Activated CD4-positive, alpha-beta T cell treated with anti-CD3 and anti-CD28 coated beads for 48 hours (primary cell): ENCODE results near the gene F3.

ENCODE experiments used
- DNase-seq: peaks from one replicate; pipeline ENCODE4 v3.0.0-alpha.2; 2020

Gene F3

DNA sequence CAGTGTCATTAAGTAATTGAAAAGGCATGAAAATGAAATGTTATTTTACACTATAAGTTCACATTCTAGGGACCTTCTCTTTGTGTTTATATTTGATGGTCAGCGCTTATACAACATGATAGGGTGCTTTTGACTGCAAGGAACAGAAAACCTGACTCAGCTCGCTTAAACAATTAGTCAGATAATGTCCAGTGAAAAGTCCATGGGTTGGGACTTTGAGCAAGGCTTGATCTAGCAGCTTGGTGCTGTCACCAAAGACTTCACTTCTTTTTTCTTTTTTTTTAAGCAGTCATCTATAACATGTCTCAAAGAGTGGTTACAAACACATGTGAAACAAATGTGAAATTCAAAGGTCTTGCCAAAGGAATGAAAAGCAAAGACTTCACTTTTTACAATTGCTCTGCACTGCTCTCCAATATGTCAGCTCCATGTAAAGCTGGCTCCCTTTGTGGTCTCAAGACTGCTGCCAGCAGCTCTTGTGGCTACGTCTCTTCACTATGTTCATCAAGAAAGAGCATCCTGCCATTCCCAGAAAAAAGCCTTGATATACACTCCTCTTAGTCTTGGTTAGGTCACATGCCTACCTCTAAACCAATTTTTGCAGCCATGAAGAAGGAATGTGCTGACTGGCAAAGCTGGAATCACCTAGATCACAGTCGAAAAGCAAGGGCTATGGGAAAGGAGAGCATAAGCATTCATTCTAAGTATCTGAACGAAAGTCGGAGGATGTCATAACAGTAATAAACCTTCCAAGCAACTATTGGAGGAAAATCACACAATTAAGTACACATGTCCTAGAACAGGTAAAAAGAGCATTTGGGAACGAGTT, 15.2 kb downstream of the F3 start:
- DNase-seq, result no peak

DNA sequence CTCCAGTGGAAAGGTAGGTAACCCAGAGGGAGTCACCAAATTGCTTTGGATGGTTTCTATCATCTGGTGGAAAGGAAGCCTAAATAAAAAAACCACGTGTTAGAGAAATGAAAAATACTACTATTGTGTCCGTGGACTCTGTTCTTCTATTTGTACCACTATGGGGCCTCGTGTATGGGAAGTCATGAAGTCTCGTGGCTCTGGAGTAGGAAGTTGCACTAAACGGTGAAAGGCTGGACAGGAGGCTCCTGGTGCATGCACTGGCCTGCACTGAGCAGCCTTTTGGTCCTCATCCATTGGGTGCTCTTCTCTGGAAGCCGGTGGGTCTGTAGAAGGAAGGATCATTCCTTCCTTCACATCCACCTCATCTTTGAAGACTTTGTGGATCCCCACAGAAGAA, 17.0 kb downstream of the F3 start:
- no peak for DNase-seq

DNA sequence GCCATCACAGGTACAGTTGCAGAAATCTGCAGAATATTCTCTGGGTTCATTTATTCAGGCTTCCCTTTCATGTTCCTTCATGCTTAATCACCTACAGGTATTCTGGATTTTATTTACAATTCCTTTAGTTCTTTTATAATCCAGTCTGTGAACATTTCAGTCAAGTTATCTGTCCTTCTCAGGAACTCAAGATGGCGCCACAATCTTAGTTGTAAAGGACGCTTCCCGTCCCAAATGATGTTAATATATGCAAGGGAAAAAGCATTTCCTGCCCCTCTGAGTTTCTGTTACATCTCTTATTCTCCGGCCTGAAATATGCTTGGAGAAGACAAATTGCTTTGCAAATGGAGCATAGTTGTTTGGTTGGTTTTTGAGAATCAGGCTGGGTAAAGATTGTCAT, 19.3 kb downstream of the F3 start:
- DNase-seq, result no peak

DNA sequence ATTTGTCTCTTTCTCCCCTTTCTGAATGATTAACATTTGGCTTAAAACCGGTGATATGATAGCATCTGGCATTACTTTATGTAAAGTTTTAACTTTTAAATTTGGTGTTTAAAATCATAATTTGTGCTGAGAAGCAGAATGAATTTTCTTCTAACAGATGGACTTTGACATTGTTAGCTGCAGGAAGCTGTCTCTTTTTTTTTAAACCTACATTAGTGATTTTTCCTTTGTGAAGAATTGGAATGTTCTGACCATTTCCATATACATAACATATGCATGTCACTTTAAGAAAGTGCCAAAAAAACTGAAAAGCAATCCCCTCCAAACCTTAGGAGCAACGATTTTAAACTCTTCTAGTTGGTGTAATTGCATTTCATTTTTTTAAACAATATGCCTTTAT, 22.2 kb downstream of the F3 start:
- no peak for DNase-seq

DNA sequence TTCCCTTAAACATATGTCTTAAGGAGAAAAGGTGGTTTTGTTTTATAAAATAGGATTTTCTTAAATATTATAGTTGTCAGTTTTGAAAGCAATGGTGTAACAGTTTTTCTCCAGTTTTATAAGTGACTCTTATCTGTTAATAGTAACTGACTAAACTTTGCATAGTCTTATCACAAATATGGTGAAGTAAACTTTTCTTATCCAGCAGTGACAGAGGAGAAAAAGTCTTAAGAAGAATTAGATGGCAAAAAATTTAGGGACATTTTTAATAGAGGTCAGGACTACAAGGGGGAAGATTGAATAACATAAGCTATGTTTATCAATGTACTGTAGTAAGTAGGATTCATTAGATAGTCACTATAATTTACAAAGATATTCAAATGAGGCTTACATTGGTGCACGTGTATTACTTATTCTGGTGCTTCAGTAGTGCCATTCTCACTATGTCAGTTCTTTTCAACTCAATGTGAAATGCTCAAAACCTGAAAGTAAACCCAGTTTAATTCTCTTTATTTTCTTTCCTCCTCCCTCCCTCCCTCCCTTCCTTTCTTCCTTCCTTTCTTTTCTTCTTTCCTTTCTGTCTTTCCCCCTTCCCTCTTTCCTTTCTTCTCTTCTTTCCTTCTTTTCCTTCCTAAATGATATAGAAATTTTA, 26.1 kb downstream of the F3 start:
- DNase-seq, result no peak

DNA sequence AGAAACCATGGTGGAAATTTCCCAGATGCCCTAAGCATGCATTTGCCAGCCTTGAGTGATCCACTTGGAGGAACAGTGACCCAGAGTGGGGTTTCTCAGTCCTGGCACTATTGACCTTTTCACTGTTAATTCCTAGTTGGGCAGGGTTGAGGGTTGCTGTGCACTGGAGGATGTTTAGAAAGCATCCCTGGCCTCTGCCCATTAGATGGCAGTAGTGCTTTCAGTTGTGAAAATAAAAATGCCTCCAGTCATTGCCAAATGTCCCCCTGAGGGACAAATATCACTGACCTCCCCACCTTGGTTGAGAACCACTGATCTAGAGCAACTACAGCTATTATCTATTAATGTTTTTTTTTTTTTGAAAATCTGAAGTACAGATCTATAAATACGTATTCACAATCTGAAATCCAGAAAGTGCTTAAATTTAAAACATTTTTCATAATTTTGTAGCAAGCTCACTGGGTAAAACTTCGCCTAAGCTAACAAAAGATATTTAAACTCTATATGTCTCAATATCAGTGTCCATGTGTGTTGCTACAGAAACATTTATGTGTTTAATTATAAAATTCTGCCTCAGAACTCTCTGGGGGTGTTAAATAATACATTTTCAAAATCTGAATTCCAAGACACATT, 27.3 kb downstream of the F3 start:
- DNase-seq, result peak; percentile 9

DNA sequence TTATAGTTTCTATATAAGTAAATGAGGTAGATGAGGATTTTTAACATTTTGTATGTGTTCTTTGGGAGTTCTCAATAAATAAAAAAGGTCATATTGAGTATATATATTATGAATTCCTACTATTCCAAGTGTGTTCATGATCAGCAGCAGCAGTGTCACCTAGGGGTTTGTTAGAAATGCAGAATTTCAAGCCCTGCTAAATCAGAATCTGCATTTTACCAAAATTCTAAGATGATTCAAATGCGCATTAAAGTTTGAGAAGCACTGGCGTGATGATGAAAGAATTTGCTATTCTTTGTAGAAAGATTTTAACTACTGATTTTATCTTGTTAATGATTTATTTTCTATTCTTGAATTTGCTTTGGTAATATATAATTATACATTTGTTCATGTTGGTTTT, 28.7 kb downstream of the F3 start:
- no peak for DNase-seq

DNA sequence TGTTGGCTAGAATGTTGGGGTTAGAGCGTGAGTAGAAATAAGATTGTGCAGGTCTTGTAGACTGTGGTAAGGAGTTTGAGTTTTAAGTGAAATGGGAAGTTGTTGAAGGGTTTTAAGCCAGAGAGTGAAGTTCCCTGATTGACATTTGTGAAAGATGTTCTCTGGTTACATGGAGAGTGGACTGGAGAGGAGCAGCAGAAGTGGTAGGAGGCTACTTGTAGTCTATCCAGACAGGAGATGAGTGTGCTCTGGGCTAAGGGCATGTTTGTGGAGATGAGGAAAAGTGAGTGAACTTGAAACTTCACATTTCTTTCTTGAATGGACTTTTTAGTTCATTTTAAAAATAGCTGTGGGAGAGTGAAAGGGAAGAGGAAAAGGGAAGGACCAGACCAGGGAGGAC, 37.0 kb downstream of the F3 start:
- DNase-seq, result no peak

DNA sequence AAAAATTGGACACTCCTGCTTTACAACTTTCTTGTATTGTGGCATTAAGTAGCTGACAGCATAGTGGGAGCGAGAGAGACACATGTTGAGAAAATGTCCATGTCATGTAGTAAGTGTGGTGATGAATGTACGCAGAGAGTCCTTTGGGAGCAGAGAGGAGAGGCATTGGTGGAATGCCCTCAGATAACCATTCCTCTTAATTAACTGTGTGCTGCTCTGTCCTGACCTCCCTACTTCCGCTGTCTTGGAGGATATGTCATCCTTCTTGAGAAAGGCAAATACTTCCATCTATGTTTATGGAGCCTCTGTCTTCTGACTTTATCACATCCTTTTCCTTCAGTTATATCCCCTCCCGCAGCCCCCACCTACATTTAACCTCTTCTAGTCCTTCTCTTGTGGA, 38.4 kb downstream of the F3 start:
- DNase-seq, result no peak

DNA sequence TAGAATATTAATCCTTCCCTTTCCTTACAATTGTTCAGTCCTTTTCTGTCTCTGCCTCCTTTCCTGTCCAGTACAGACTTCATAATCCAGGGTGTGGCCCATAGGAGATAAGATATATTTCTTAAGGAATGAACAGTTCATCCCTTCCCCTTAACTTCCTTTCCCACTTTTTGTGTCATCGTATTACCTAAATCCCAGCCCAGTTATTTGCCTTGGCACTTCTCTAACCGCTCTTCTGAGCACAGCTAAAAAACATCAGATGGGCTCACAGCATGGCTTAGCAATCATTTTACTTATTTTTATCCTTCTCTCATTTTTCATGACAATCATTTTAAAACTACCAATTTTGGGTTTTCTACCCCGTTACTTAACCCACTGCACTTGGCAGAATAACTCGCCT, 39.6 kb downstream of the F3 start:
- no peak for DNase-seq

DNA sequence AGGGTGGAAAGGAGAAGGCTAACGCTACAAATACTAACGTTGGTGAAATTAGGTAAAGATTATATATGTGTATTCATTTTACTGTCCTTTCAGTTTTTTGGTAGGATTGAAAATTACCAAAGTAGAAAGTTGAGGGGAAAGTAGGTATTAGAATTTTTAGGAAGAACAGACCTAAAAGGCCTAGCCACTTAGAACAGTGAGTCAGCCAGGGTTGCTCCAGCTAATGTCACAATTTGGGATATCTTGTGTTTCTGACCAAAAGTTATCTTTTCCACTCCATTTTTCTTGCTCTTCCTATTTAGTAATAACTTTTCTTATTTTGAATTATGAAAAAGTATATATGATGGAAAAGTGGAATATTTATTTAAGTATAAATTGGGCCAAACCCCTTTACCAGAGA, 40.1 kb downstream of the F3 start:
- no peak for DNase-seq

DNA sequence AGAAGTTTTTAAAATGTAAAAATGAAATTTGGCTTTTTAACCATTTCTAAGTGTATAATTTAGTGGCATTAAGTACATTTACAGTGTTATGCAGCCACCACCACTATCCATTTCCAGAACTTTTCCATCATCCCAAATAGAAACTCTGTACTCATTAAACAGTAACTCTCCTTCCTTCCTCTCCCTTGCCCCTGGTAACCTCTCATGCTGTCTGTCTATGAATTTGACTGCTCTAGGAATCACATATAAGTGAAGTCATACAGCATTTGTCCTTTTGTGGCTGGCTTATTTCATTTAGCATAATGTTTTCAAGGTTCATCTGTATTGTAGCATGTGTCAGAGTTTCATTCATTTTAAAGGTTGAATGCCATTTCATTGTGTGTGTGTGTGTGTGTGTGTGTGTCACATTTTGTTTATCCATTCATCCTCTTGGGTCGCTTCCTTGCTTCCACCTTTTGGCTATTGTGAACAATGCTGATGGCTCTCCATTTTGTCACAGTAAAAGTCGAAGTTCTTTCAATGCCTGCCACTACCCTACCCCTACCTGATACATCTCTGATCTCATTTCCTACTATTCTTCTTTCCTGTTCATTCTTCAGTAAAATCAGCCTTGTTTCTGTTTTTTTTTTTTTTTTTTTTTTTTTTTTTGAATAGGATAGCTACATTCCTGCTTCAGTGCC, 45.3 kb downstream of the F3 start:
- no peak for DNase-seq

DNA sequence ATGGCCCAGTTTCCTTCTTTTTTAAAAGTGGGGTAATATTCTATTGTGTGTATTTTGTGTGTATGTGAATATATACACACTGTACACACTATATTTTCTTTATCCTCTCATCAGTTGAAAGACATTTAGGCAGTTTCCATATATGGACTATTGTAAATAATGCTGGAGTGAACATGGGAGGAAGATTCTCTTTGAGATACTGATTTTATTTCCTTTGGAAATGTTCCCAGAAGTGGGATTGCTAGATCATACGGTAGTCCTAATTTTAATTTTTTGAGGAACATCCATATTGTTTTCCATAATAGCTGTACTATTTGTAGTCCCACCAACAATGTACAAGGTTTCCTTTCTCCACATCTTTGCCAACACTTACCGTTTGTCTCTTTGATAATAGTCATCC, 51.0 kb downstream of the F3 start:
- no peak for DNase-seq

DNA sequence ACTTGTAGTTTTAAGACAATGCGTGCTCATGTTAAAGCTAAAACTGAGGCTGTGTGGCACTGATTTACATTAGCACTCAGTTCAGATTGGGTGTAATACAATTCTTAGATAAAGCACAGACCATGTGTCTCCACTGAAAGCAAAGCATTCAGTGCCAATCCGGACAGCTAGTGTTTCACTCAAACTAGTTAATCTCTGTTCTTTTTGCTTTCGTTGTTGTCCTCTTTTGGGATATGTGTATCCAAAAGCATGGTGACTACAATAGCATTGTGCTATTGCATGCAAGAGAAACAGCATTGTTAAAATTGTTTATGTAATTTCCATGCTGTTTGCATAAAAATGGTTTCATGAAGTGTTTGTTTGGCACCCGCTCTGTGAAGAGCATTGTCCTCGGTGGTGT, 54.6 kb downstream of the F3 start:
- no peak for DNase-seq

DNA sequence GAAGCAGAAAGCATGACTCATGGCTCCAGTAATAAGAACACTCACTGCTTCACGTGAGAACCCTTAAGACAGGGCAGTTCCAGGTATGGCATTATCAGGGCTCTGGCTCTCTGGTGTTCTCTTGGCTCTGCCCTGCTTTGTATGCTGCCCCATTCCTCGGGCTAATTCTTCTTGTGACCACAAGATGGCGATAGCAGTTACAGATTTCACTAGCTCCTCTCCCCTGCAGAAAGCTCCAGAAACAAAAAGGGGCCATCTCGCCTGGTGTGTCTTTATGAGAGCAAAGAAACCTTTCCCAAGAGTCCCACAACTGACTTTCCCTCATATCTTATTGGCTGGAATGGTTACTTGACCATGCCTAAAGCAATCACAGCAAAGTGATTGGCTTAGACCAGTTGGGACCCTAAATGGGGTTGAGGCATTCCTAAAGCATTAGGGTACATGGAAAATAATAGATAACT, 60.1 kb downstream of the F3 start:
- DNase-seq, result peak; percentile 34

DNA sequence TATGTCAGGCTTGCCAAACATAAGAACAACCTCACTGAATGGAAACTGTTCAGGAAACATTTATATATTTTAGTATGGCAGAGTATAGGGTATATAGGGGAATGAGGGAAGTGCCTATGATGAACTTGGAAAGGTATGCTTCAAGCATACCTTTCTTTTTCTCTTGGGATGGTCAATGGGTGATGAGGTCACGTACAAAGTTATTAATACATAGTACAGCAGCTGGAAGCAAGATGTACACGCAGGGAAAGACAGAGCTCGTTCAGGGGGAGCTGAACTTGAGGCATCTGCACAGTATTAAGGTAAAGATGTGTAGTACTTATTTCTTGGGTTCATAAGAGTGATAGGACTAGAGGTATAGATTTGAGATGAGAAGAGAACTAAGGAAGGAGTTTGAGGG, 61.9 kb downstream of the F3 start:
- no peak for DNase-seq
